Measurements from ENCODE around the gene SYT4. TPM values are rescaled to one million over a fixed set of nuclear protein-coding genes. Genes with fewer than 3 reads are reported as not detected.
A peak's percentile ranks its signal among the peaks of the same experiment; 100 is the strongest.

Gene SYT4
- total RNA-seq, 3 donors from 2014 or later (not counting 1 experiment from before 2014, with no cell fraction given) = not detected

DNA sequence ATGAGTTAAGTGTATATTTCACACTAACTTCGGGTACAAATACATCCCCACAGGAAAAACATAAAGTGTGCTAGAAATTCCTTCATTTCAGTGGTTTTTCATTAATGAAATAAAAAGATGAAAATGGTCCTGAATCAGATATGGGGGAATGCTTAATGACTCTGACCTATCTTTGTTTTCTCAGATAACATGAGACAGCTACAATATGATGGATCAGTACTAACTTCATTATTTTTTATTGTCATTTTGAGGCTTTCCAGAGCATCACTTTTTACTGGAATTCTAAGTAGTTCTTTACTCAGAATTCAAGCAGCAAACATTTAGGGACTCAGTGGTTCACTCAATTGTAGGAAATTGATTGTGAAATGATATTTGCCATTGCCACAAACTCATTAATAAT is 2.8 kb downstream of the SYT4 start:
- no peak overlapping the region for H3K27ac Mint-ChIP-seq
- H3K4me1 Mint-ChIP-seq = no peaks in the 10 kb centered on the region
- intact Hi-C loops (cut with micrococcal nuclease) = loop anchor here (5.0 kb wide), 1 partner anchor 1222 kb away; no protein-coding TSS in a partner anchor
- Histone ChIP-seq H3K9me3 (ENCODE audit: control insufficient read depth, insufficient read depth, low read length) (no peaks in the 10 kb centered on the region), H3K27me3 (ENCODE audit: control insufficient read depth, insufficient read depth, low read length) (no peaks in the 10 kb centered on the region), H3K36me3 (ENCODE audit: control insufficient read depth, insufficient read depth, low read length) (no peaks in the 10 kb centered on the region), H3K27ac (ENCODE audit: low read length) (no peak overlapping the region), H3K4me1 (ENCODE audit: control insufficient read depth, insufficient read depth, low read length) (no peaks in the 10 kb centered on the region), H3K4me3 (ENCODE audit: low read length) (no peak overlapping the region)
- no peak for TF ChIP-seq CTCF (IDR thresholded peaks at IDR 0.05)
- DNase-seq (no peak), ATAC-seq (no peak)
- WGBS (ENCODE audit: insufficient coverage) = no CpG with 5 or more reads among the region's 1 CpG
- H3K4me3 Mint-ChIP-seq = no peak overlapping the region
- H3K9me3 Mint-ChIP-seq = no peaks in the 10 kb centered on the region
- H3K27me3 Mint-ChIP-seq (ENCODE audit: low read depth in 2 of 2) = peaks cover 0 to 10% of the 10 kb centered on the region in 2 donors
- H3K36me3 Mint-ChIP-seq = no peaks in the 10 kb centered on the region

GRCh38 chr18:43271593-43272432 is 5.5 kb downstream of the SYT4 start:
- Mint-ChIP-seq H3K4me1 (no peaks in the 10 kb centered on the region), H3K9me3 (no peaks in the 10 kb centered on the region), H3K4me3 (no peak overlapping the region), H3K27ac (no peak overlapping the region), H3K36me3 (no peaks in the 10 kb centered on the region), H3K27me3 (ENCODE audit: low read depth in 2 of 2) (no peaks in the 10 kb centered on the region)
- no peaks in the 10 kb centered on the region for H3K4me1 ChIP-seq (ENCODE audit: control insufficient read depth, insufficient read depth, low read length)
- DNase-seq = peak in 1 of 2 donors; percentile 39
- no peaks in the 10 kb centered on the region for H3K9me3 ChIP-seq (ENCODE audit: control insufficient read depth, insufficient read depth, low read length)
- no peak for ATAC-seq
- no peaks in the 10 kb centered on the region for H3K36me3 ChIP-seq (ENCODE audit: control insufficient read depth, insufficient read depth, low read length)
- H3K4me3 ChIP-seq (ENCODE audit: low read length) = no peak overlapping the region
- intact Hi-C loops (cut with micrococcal nuclease) = loop anchor here (2.0 to 5.0 kb wide), 2 partner anchors 1157 to 1220 kb away; no protein-coding TSS in a partner anchor
- TF ChIP-seq CTCF (IDR thresholded peaks at IDR 0.05) = peak; percentile 67
- no peaks in the 10 kb centered on the region for H3K27me3 ChIP-seq (ENCODE audit: control insufficient read depth, insufficient read depth, low read length)
- WGBS (ENCODE audit: insufficient coverage) = 18% methylated on average over 2 of the region's 6 CpGs
- no peak overlapping the region for H3K27ac ChIP-seq (ENCODE audit: low read length)

DNA sequence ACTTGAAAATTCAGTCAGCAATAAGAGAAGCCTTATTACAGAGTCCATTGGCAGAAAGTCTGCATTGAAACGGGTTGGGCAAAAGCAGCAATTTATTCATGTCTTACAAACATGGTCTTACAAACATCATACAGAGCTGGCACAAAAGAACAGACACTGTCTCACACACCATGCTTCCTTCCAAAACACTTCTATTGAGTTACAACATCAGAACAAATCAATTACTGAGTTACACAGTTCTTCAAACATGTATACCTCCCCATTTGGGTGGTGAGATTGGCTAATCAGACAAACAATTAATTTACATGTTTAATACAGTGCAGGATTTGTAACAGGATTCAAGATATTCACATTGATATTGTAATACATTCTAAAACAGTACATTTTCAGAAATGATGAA is 9.5 kb downstream of the SYT4 start:
- Histone ChIP-seq H3K36me3 (ENCODE audit: control insufficient read depth, insufficient read depth, low read length) (no peaks in the 10 kb centered on the region), H3K27me3 (ENCODE audit: control insufficient read depth, insufficient read depth, low read length) (no peaks in the 10 kb centered on the region), H3K4me3 (ENCODE audit: low read length) (no peak overlapping the region), H3K4me1 (ENCODE audit: control insufficient read depth, insufficient read depth, low read length) (no peaks in the 10 kb centered on the region), H3K27ac (ENCODE audit: low read length) (no peak overlapping the region), H3K9me3 (ENCODE audit: control insufficient read depth, insufficient read depth, low read length) (no peaks in the 10 kb centered on the region)
- WGBS (ENCODE audit: insufficient coverage) = 74% methylated on average over 1 of the region's 1 CpG
- TF ChIP-seq CTCF (IDR thresholded peaks at IDR 0.05) = no peak
- no peak for ATAC-seq
- H3K27me3 Mint-ChIP-seq (ENCODE audit: low read depth in 2 of 2) = no peaks in the 10 kb centered on the region
- DNase-seq = no peak
- H3K4me1 Mint-ChIP-seq = no peaks in the 10 kb centered on the region
- H3K4me3 Mint-ChIP-seq = no peak overlapping the region
- peaks cover 8 to 9% of the 10 kb centered on the region in 2 donors for H3K9me3 Mint-ChIP-seq
- no peaks in the 10 kb centered on the region for H3K36me3 Mint-ChIP-seq
- intact Hi-C loops (cut with micrococcal nuclease) = no loop called here
- no peak overlapping the region for H3K27ac Mint-ChIP-seq
